H9 (cell line): ENCODE data around the gene CRTAP. TPM values are rescaled to one million over a fixed set of nuclear protein-coding genes. Genes with fewer than 3 reads are reported as not detected.

Experiments used
- DNase-seq: peaks from one replicate; pipeline ENCODE4 v3.0.0-alpha.2; 2017
- H2AFZ ChIP-seq: one replicate; pipeline ENCODE4 v1.6.1; 2013; ENCODE audit warnings: mild to moderate bottlenecking, low read length, control low read depth, moderate library complexity
- H2AK5ac ChIP-seq: 2 replicates; pipeline ENCODE4 v1.6.1; 2013; ENCODE audit warnings: low read length, control low read depth, mixed read lengths; ENCODE audit not compliant: insufficient read length
- H2BK120ac ChIP-seq: one replicate; pipeline ENCODE4 v1.6.1; 2013; ENCODE audit warnings: low read depth, mild to moderate bottlenecking, low read length, control low read depth, inconsistent platforms; ENCODE audit not compliant: poor library complexity, severe bottlenecking
- H2BK12ac ChIP-seq: 2 replicates; pipeline ENCODE4 v1.6.1; 2013; ENCODE audit warnings: low read length, control low read depth, mixed read lengths, low read depth; ENCODE audit not compliant: insufficient read length
- H2BK15ac ChIP-seq: 2 replicates; pipeline ENCODE4 v1.6.1; 2013; ENCODE audit warnings: low read depth, low read length, control low read depth
- H2BK20ac ChIP-seq: one replicate; pipeline ENCODE4 v1.6.1; 2013; ENCODE audit warnings: low read depth, mild to moderate bottlenecking, low read length, control low read depth, inconsistent platforms; ENCODE audit not compliant: poor library complexity, severe bottlenecking
- H2BK5ac ChIP-seq: 2 replicates; pipeline ENCODE4 v1.6.1; 2013; ENCODE audit warnings: low read length, control low read depth, mixed read lengths; ENCODE audit not compliant: insufficient read length
- H3K14ac ChIP-seq: 2 replicates; pipeline ENCODE4 v1.6.1; 2013; ENCODE audit warnings: low read length, control low read depth; ENCODE audit not compliant: insufficient read depth
- H3K18ac ChIP-seq: 2 replicates; pipeline ENCODE4 v1.6.1; 2013; ENCODE audit warnings: low read depth, mild to moderate bottlenecking, mixed read lengths, low read length, control low read depth; ENCODE audit not compliant: insufficient read length
- H3K23ac ChIP-seq: 2 replicates; pipeline ENCODE4 v1.6.1; 2013; ENCODE audit warnings: low read length, control low read depth, mixed read lengths, low read depth; ENCODE audit not compliant: insufficient read length
- H3K23me2 ChIP-seq: 2 replicates; pipeline ENCODE4 v1.6.1; 2013; ENCODE audit warnings: low read depth, mild to moderate bottlenecking, mixed read lengths, low read length, control low read depth; ENCODE audit not compliant: insufficient read length, poor library complexity, severe bottlenecking
- H3K27ac ChIP-seq: 2 replicates; pipeline ENCODE4 v1.5.1; 2013; ENCODE audit warnings: low read length, control low read depth, mixed read lengths, low read depth; ENCODE audit not compliant: insufficient read length
- H3K27me3 ChIP-seq: 2 replicates; pipeline ENCODE4 v1.6.1; 2013; ENCODE audit warnings: low read length, control low read depth, inconsistent platforms; ENCODE audit not compliant: insufficient read depth
- H3K4ac ChIP-seq: 2 replicates; pipeline ENCODE4 v1.6.1; 2013; ENCODE audit warnings: low read depth, mild to moderate bottlenecking, control low read depth, inconsistent platforms, low read length, moderate library complexity
- H3K4me1 ChIP-seq: 2 replicates; pipeline ENCODE4 v1.6.1; 2013; ENCODE audit warnings: low read length, control low read depth, inconsistent platforms; ENCODE audit not compliant: insufficient read depth
- H3K4me2 ChIP-seq: 2 replicates; pipeline ENCODE4 v1.6.1; 2013; ENCODE audit warnings: low read length, control low read depth, mixed read lengths; ENCODE audit not compliant: insufficient read length, insufficient read depth
- H3K56ac ChIP-seq: 2 replicates; pipeline ENCODE4 v1.6.1; 2013; ENCODE audit warnings: low read depth, mild to moderate bottlenecking, mixed read lengths, low read length, control low read depth; ENCODE audit not compliant: insufficient read length
- H3K79me1 ChIP-seq: 2 replicates; pipeline ENCODE4 v1.6.1; 2013; ENCODE audit warnings: low read depth, mild to moderate bottlenecking, moderate library complexity, low read length, control low read depth, inconsistent platforms; ENCODE audit not compliant: insufficient read depth, poor library complexity, severe bottlenecking
- H3K79me2 ChIP-seq: 2 replicates; pipeline ENCODE4 v1.6.1; 2013; ENCODE audit warnings: low read length, control low read depth, inconsistent platforms; ENCODE audit not compliant: insufficient read depth
- H3K9ac ChIP-seq: 2 replicates; pipeline ENCODE4 v1.6.1; 2013; ENCODE audit warnings: low read length, control low read depth, mixed read lengths; ENCODE audit not compliant: insufficient read length; ENCODE audit errors: extremely low read depth
- H3K9me3 ChIP-seq: one replicate; pipeline ENCODE4 v1.6.1; 2013; ENCODE audit warnings: low read depth, low read length, inconsistent platforms; ENCODE audit not compliant: control insufficient read depth
- H3T11ph ChIP-seq: one replicate; pipeline ENCODE4 v1.6.1; 2013; ENCODE audit warnings: mild to moderate bottlenecking, low read length, control low read depth, inconsistent platforms
- H4K20me1 ChIP-seq: one replicate; pipeline ENCODE4 v1.6.1; 2013; ENCODE audit not compliant: control insufficient read depth, insufficient read length, insufficient read depth
- H4K5ac ChIP-seq: 2 replicates; pipeline ENCODE4 v1.6.1; 2013; ENCODE audit warnings: low read depth, mild to moderate bottlenecking, mixed read lengths, low read length, control low read depth; ENCODE audit not compliant: insufficient read length
- H4K8ac ChIP-seq: replicated peaks from 2 replicates; pipeline ENCODE4 v1.6.1; 2013; ENCODE audit warnings: low read length, control low read depth, mixed read lengths, low read depth; ENCODE audit not compliant: insufficient read length
- H4K91ac ChIP-seq: 2 replicates; pipeline ENCODE4 v1.6.1; 2013; ENCODE audit warnings: low read depth, mild to moderate bottlenecking, moderate library complexity, mixed read lengths, low read length, control low read depth; ENCODE audit not compliant: insufficient read length
- H3K27ac Mint-ChIP-seq, 3 experiments: 2 replicates in 2 of 3; 3 replicates in 1 of 3; pipeline ENCODE4 v1.8.0; 2020 to 2021; ENCODE audit warnings: mixed read lengths in 3 of 3, mild to moderate bottlenecking in 1 of 3, moderate library complexity in 1 of 3
- H3K27me3 Mint-ChIP-seq: 2 replicates; pipeline ENCODE4 v1.8.0; 2021; ENCODE audit warnings: low read depth, mild to moderate bottlenecking, moderate library complexity, mixed read lengths
- H3K36me3 Mint-ChIP-seq, 3 experiments: 2 replicates in 2 of 3; 3 replicates in 1 of 3; pipeline ENCODE4 v1.8.0; 2020 to 2021; ENCODE audit warnings: low read depth in 3 of 3, mixed read lengths in 3 of 3; ENCODE audit not compliant: insufficient read depth in 1 of 3
- H3K4me1 Mint-ChIP-seq, 2 experiments: 2 replicates each; pipeline ENCODE4 v1.8.0; 2020; ENCODE audit warnings: mixed read lengths in 2 of 2
- H3K4me3 Mint-ChIP-seq, 2 experiments: 2 replicates in 1 of 2; 3 replicates in 1 of 2; pipeline ENCODE4 v1.8.0; 2020 to 2021; ENCODE audit warnings: mild to moderate bottlenecking in 2 of 2, mixed read lengths in 2 of 2, moderate library complexity in 1 of 2
- H3K9me3 Mint-ChIP-seq, 2 experiments: 2 replicates in 1 of 2; 3 replicates in 1 of 2; pipeline ENCODE4 v1.8.0; 2020; ENCODE audit warnings: mild to moderate bottlenecking in 2 of 2, mixed read lengths in 2 of 2, moderate library complexity in 1 of 2
- CTCF ChIP-seq: fragments of 200-600 bp; sonication (generic); conservative IDR thresholded peaks from 3 replicates; pipeline ENCODE4 v1.8.0; 2021; ENCODE audit warnings: antibody characterized with exemption, mild to moderate bottlenecking
- WGBS: extraction: QIAGEN DNeasy Blood & Tissue Kit; methylation state at CpG from one replicate; pipeline ENCODE4 v1.1.7; 2013; ENCODE audit warnings: missing lambda C conversion rate, low lambda C conversion rate, mixed read lengths; ENCODE audit not compliant: insufficient read length; ENCODE audit errors: extremely low coverage; 5-methylcytosine and 5-hydroxymethylcytosine counted together
- total RNA-seq: library from RNA; stranded (reverse); gene quantifications from 2 replicates; pipeline ENCODE4 v1.2.1, GENCODE V29; 2021

The CRTAP gene
- total RNA-seq, 1 experiment from 2014 or later, result 159 TPM

GRCh38 chr3:33125840-33126239 is 12.0 kb downstream of the CRTAP start:
- Mint-ChIP-seq H3K27ac (no peak overlapping the region), H3K36me3 (peaks cover 7 to 36% (median 23%) of the 10 kb centered on the region in 3 experiments; a peak in 6 of 7 replicates), H3K4me1 (peaks cover 4% of the 10 kb centered on the region in 2 experiments), H3K27me3 (no peaks in the 10 kb centered on the region), H3K4me3 (no peak overlapping the region), H3K9me3 (no peaks in the 10 kb centered on the region)
- Histone ChIP-seq H3K18ac (no peak overlapping the region), H3K14ac (no peak overlapping the region), H4K5ac (no peak overlapping the region), H3K23me2 (no peaks in the 10 kb centered on the region), H3K27ac (no peak overlapping the region), H3K79me1 (no peaks in the 10 kb centered on the region), H2AFZ (no peak overlapping the region), H2BK120ac (no peak overlapping the region), H3K27me3 (no peaks in the 10 kb centered on the region), H2BK12ac (no peak overlapping the region), H4K20me1 (no peaks in the 10 kb centered on the region), H2BK15ac (no peak overlapping the region), H3K79me2 (no peaks in the 10 kb centered on the region), H3K9me3 (no peaks in the 10 kb centered on the region), H3K4me2 (no peak overlapping the region), H3T11ph (no peak overlapping the region), H2BK5ac (no peak overlapping the region), H2BK20ac (no peak overlapping the region), H3K23ac (no peak overlapping the region), H4K91ac (no peak overlapping the region), H2AK5ac (no peak overlapping the region), H3K4me1 (no peaks in the 10 kb centered on the region), H3K4ac (no peak overlapping the region), H3K56ac (no peak overlapping the region), H3K9ac (no peak overlapping the region), H4K8ac (no peak overlapping the region)
- DNase-seq, result no peak
- WGBS, result no CpG with 5 or more reads among the region's 3 CpGs
- no peak for TF ChIP-seq CTCF
